ELR (cell line): ENCODE results near the gene C4orf50.
"Not testable (repeated sequence)": the region's sequence is repeated elsewhere in the genome, so short reads cannot be mapped to it uniquely, and the experiment has no call there.

Source experiments
- DNase-seq: peaks from one replicate; pipeline ENCODE4 v3.0.0-alpha.2; 2015; ENCODE audit warnings: low read depth

The C4orf50 gene

GRCh38 chr4:5858020-5858769 lies 160.0 kb downstream of the C4orf50 start:
- DNase-seq: no peak

- DNase-seq: no peak
Measured at GRCh38 chr4:5857199-5857598, 161.0 kb downstream of the C4orf50 start.

- not testable (repeated sequence) for DNase-seq
Measured at GRCh38 chr4:5856362-5856761, 161.9 kb downstream of the C4orf50 start.

- no peak for DNase-seq
Measured at GRCh38 chr4:5854929-5855328, 163.3 kb downstream of the C4orf50 start.

- DNase-seq: no peak
Measured at GRCh38 chr4:5852523-5853202, 165.6 kb downstream of the C4orf50 start.

- DNase-seq: no peak
Measured at GRCh38 chr4:5851637-5852301, 166.5 kb downstream of the C4orf50 start.
